ENCODE data around the gene TMEM91. TPM values are rescaled to one million over a fixed set of nuclear protein-coding genes. Genes with fewer than 3 reads are reported as not detected.
A peak's percentile ranks its signal among the peaks of the same experiment; 100 is the strongest.

Gene TMEM91
- 1 to 10 TPM; 5.2 to 7.0 (median 6.1) TPM for polyA plus RNA-seq

DNA sequence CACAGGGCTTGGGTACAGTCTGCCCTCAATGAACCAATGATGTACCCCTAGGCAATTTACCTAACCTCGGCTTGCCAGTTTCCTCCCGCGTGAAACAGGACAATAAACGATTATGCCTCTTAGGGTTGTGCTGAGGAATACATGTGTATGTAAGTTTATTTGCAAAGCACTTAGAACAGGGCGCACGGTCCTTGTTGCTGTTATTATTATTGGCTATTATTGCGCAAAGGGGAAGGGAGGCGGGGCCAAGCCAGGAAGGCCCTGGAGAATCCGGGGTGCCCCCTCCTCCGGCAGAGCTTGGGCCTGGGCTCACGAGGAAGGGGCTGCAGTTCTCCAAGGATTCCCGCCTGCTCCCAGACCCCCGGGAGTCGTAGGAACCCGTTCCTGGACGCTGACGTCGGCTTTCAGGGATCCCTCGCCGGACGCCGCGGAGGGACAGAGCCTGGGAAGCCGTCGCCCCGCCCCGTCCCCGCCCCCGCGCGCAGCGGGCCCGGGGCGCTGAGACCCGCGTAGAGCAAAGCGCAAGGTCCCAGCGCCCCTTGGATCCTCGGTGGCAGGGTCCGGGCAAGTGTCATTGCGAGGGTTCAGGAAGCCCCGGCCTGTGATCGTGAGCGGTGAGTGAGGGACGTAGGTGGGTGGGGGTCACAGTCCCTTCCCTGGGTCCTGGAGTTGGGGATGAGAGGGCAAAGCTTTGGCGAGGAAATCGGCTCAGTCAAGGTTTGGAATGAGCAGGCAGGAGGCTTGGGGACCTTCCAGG is at the start of gene TMEM91:
TSS of gene TMEM91 (plus strand) at position 293 of the 757 bp plus-strand sequence. CDS start 1,777 bp downstream, outside the sequence.
- peak within 1 kb of the TSS; percentile 74 to 85 (median 82) for H3K4me3 Mint-ChIP-seq
- no peaks in the 10 kb centered on the region for H3K36me3 Mint-ChIP-seq
- no peaks in the 10 kb centered on the region for H3K9me3 Mint-ChIP-seq
- peaks cover 0 to 2% (median 2%) of the 10 kb centered on the region in 3 donors for H3K27me3 Mint-ChIP-seq (ENCODE audit: low read depth in 3 of 3)
- H3K4me1 Mint-ChIP-seq: peaks cover 13 to 18% of the 10 kb centered on the region in 2 donors
- peak within 1 kb of the TSS in 4 of 6 donors; percentile 58 to 91 (median 66) for H3K27ac Mint-ChIP-seq
- peak in 1 of 3 donors; percentile 16 for DNase-seq

GRCh38 chr19:41327076-41327575 is 49.2 kb upstream of the TMEM91 start:
- Mint-ChIP-seq H3K36me3 (peaks cover 17 to 37% (median 25%) of the 10 kb centered on the region in 3 donors), H3K4me3 (peak overlapping the region; percentile 83 to 93 (median 87)), H3K4me1 (peaks cover 77 to 84% of the 10 kb centered on the region in 2 donors), H3K27me3 (ENCODE audit: low read depth in 3 of 3) (peaks cover 59 to 82% (median 79%) of the 10 kb centered on the region in 3 donors), H3K9me3 (no peaks in the 10 kb centered on the region), H3K27ac (peak overlapping the region; percentile 98 to 100 (median 99))
- DNase-seq: no peak

DNA sequence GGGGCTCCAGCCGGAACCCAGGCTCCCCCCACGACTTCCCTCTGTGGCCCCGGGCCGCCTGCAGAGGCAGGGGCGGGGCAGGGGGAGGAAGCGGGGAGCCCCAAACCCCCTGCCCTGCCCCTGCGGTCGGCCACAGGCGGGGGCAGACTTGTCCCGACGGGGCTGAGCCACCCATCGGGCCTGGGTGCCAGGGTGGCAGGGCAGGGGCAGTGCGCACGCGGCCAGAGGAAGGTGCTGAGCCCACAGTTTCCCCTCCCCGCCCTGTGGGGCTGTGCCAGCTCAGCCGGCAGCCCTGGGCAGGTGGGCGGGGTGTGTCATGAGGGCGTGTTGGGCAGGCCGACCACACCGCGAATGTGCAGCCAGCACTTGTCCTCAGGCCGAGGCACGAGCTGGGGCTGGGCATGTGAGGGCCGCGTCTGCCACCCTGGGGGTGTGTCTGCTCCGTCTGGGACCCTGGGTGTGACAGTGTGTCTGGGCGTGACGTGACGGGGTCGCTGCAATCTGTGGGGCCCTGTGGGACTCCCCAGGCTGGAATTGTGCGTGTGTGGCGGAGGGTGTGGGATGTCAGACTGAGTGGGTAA is 48.7 kb upstream of the TMEM91 start:
- Mint-ChIP-seq H3K27me3 (ENCODE audit: low read depth in 3 of 3) (peaks cover 57 to 83% (median 79%) of the 10 kb centered on the region in 3 donors), H3K36me3 (peaks cover 21 to 41% (median 29%) of the 10 kb centered on the region in 3 donors), H3K9me3 (no peaks in the 10 kb centered on the region), H3K4me3 (peak overlapping the region; percentile 64 to 86 (median 80)), H3K4me1 (peaks cover 78 to 85% of the 10 kb centered on the region in 2 donors), H3K27ac (peak overlapping the region; percentile 99 to 100 (median 100))
- peak; percentile 98 for DNase-seq

DNA sequence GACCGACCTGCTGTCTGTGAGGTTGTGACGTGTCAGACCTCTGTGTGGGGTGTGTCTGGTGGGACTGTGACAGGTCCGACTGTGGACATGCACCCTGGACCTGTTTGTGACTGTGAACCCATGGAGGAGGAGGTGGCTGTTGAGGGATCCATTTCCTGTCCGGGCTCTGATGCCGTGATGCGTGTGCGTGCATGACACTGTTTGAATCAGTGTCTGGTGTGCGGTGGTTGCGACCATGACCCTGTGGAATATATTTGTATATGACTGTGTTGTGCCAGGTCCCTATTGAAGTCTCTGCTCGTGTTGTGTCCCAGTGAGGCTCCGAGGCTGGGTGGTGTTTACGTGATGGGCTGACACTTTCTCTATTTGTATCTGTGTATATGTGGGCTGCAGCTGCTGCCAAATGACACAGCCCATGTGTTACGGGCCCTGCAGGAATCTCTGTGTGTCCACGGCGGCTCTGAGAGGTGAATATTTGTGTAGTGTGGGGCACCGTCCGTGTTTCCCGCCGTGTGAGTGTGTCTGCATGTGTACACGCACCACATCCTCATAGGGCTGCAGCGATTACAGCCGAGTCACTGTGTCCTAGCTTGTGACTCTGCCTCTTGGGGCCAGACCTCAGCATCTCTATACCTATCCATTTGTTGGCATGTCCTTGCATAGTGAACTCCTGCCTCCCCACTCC is 48.0 kb upstream of the TMEM91 start:
- Mint-ChIP-seq H3K4me1 (peaks cover 74 to 85% of the 10 kb centered on the region in 2 donors), H3K4me3 (peak overlapping the region; percentile 64 to 86 (median 80)), H3K27me3 (ENCODE audit: low read depth in 3 of 3) (peaks cover 54 to 82% (median 79%) of the 10 kb centered on the region in 3 donors), H3K9me3 (no peaks in the 10 kb centered on the region), H3K27ac (peak overlapping the region; percentile 98 to 100 (median 99)), H3K36me3 (peaks cover 24 to 39% (median 27%) of the 10 kb centered on the region in 3 donors)
- DNase-seq: no peak

DNA sequence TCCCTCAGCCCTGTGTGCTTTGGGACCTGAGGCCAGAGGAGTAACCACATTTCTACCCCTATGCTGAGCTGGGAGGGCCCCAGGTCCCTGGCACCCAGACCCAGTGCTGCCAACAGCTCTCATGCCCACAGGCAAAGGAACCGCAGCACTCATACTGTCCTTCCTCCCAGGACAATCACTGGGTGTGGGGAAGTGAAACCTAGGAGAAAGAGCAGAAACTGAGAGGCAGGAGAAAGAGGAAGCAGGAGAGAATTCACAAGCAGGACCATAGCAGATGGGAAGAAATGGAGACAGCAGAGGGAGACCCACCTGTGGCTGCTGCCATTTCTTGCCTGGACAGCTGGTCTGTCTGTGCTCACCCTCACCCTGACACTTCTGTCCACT is 47.5 kb upstream of the TMEM91 start:
- DNase-seq: no peak
- H3K4me1 Mint-ChIP-seq: peaks cover 74 to 86% of the 10 kb centered on the region in 2 donors
- H3K4me3 Mint-ChIP-seq: peak overlapping the region; percentile 64 to 86 (median 80)
- peaks cover 52 to 83% (median 81%) of the 10 kb centered on the region in 3 donors for H3K27me3 Mint-ChIP-seq (ENCODE audit: low read depth in 3 of 3)
- peaks cover 24 to 43% (median 27%) of the 10 kb centered on the region in 3 donors for H3K36me3 Mint-ChIP-seq
- H3K27ac Mint-ChIP-seq: peak overlapping the region; percentile 98 to 100 (median 99)
- H3K9me3 Mint-ChIP-seq: no peaks in the 10 kb centered on the region

GRCh38 chr19:41330481-41330880 is 45.9 kb upstream of the TMEM91 start:
- peak overlapping the region; percentile 92 to 100 (median 98) for H3K27ac Mint-ChIP-seq
- H3K4me3 Mint-ChIP-seq: peak overlapping the region; percentile 59 to 79 (median 73)
- peaks cover 24 to 53% (median 30%) of the 10 kb centered on the region in 3 donors for H3K36me3 Mint-ChIP-seq
- peaks cover 48 to 82% (median 81%) of the 10 kb centered on the region in 3 donors for H3K27me3 Mint-ChIP-seq (ENCODE audit: low read depth in 3 of 3)
- no peaks in the 10 kb centered on the region for H3K9me3 Mint-ChIP-seq
- DNase-seq: peak in 2 of 3 donors; percentile 38 to 45
- H3K4me1 Mint-ChIP-seq: peaks cover 70 to 83% of the 10 kb centered on the region in 2 donors

DNA sequence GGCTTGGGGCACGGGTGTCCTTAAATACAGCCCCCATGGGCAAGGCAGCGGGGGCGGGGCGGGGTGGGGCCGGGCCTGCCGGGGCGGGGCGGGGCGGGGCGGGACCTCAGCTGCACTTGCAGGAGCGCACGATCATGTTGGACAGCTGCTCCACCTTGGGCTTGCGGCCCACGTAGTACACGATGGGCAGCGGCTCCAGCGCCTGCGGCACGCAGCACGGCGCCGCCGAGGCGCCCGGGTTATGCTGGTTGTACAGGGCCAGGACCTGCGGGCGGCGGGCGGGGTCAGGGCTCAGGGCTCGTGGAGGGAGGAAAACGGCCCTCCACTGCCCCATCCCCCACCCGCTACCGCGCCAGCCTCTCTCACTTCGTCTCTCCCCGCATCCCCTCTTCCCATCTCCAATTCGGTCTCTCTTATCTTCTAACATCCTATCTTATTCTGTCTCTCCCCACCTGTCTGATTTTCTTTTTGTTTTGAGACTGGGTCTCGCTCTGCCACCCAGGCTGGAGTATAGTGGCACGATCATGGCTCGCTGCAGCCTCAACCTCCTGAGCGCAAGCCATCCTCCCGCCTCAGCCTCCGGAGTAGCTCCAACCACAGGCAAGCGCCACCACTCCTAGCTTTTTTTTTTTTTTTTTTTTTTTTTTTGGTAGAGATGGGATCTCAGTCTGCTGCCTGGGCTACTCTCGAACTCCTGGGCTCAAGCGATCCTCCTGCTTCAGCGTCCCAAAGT is 45.2 kb upstream of the TMEM91 start:
- Mint-ChIP-seq H3K4me1 (peaks cover 70 to 80% of the 10 kb centered on the region in 2 donors), H3K4me3 (peak overlapping the region in 4 of 5 donors; percentile 33 to 73 (median 52)), H3K9me3 (no peaks in the 10 kb centered on the region), H3K27me3 (ENCODE audit: low read depth in 3 of 3) (peaks cover 45 to 83% (median 78%) of the 10 kb centered on the region in 3 donors), H3K36me3 (peaks cover 24 to 54% (median 30%) of the 10 kb centered on the region in 3 donors), H3K27ac (peak overlapping the region; percentile 84 to 100 (median 91))
- DNase-seq: no peak

- peak overlapping the region; percentile 84 to 100 (median 94) for H3K27ac Mint-ChIP-seq
- no peak overlapping the region for H3K4me3 Mint-ChIP-seq
Measured at GRCh38 chr19:41332000-41332399, 44.3 kb upstream of the TMEM91 start.

GRCh38 chr19:41332468-41332867 is 43.9 kb upstream of the TMEM91 start:
- Mint-ChIP-seq H3K9me3 (no peaks in the 10 kb centered on the region), H3K27me3 (ENCODE audit: low read depth in 3 of 3) (peaks cover 37 to 82% (median 68%) of the 10 kb centered on the region in 3 donors), H3K4me1 (peaks cover 63 to 71% of the 10 kb centered on the region in 2 donors), H3K36me3 (peaks cover 25 to 54% (median 32%) of the 10 kb centered on the region in 3 donors), H3K4me3 (peak overlapping the region in 1 of 5 donors; percentile 38), H3K27ac (peak overlapping the region; percentile 80 to 100 (median 86))
- no peak for DNase-seq

More at GRCh38 chr19:41332000-41332399, 44.3 kb upstream of the TMEM91 start:
- no peak for DNase-seq
- Mint-ChIP-seq H3K9me3 (no peaks in the 10 kb centered on the region), H3K36me3 (peaks cover 24 to 52% (median 30%) of the 10 kb centered on the region in 3 donors), H3K4me1 (peaks cover 65 to 71% of the 10 kb centered on the region in 2 donors), H3K27me3 (ENCODE audit: low read depth in 3 of 3) (peaks cover 39 to 82% (median 71%) of the 10 kb centered on the region in 3 donors)

- Mint-ChIP-seq H3K9me3 (no peaks in the 10 kb centered on the region), H3K36me3 (peaks cover 30 to 52% (median 37%) of the 10 kb centered on the region in 3 donors), H3K27ac (peak overlapping the region; percentile 42 to 80 (median 77)), H3K4me1 (peaks cover 59 to 69% of the 10 kb centered on the region in 2 donors), H3K4me3 (peak overlapping the region in 4 of 5 donors; percentile 5 to 38 (median 10)), H3K27me3 (ENCODE audit: low read depth in 3 of 3) (peaks cover 29 to 85% (median 60%) of the 10 kb centered on the region in 3 donors)
- DNase-seq: no peak
Measured at GRCh38 chr19:41334793-41335192, 41.5 kb upstream of the TMEM91 start.

GRCh38 chr19:41335467-41335866 is 40.9 kb upstream of the TMEM91 start:
- no peak overlapping the region for H3K4me3 Mint-ChIP-seq
- H3K27ac Mint-ChIP-seq: peak overlapping the region; percentile 26 to 80 (median 74)
- peaks cover 59 to 68% of the 10 kb centered on the region in 2 donors for H3K4me1 Mint-ChIP-seq
- peaks cover 29 to 86% (median 56%) of the 10 kb centered on the region in 3 donors for H3K27me3 Mint-ChIP-seq (ENCODE audit: low read depth in 3 of 3)
- H3K9me3 Mint-ChIP-seq: no peaks in the 10 kb centered on the region
- DNase-seq: no peak
- H3K36me3 Mint-ChIP-seq: peaks cover 29 to 53% (median 37%) of the 10 kb centered on the region in 3 donors

DNA sequence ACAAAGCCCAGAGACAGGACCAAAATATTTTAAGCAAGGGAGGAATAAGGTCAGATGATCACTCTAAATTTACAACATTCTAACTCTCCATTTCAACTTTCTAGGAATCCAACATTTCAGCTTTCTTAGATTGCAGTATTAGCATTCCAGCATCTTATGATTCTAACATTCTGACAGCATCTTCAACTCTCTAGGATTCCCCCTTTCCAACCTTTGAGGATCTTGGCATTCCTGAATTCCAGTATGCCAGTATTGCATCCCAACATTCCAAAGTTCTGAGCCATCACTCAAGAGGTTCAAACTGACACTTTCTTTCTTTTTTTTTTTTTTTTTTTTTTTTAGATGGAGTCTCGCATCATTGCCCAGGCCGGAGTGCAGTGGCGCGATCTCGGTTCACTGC is 36.4 kb upstream of the TMEM91 start:
- Mint-ChIP-seq H3K36me3 (peaks cover 26 to 51% (median 27%) of the 10 kb centered on the region in 3 donors), H3K27me3 (ENCODE audit: low read depth in 3 of 3) (peaks cover 36 to 91% (median 46%) of the 10 kb centered on the region in 3 donors), H3K27ac (peak overlapping the region in 5 of 6 donors; percentile 79 to 88 (median 84)), H3K4me3 (peak overlapping the region in 1 of 5 donors; percentile 25), H3K9me3 (no peaks in the 10 kb centered on the region), H3K4me1 (peaks cover 68 to 69% of the 10 kb centered on the region in 2 donors)
- DNase-seq: no peak
